Motor neuron (in vitro differentiated cells): ENCODE results near the gene ACSF3. TPM values are rescaled to one million over a fixed set of nuclear protein-coding genes. Genes with fewer than 3 reads are reported as not detected.
A peak's percentile ranks its signal among the peaks of the same experiment; 100 is the strongest.

Experiments used
- ATAC-seq, 8 experiments: fragments of 200-7000 bp; cut with Tn5 transposase; replicated peaks in 6 of 8; 2 replicates each; pipeline ENCODE4 v1.8.0; 2021; ENCODE audit warnings: mild to moderate bottlenecking in 8 of 8, moderate library complexity in 8 of 8
- H3K27ac ChIP-seq, 2 donors: fragments of 250-450 bp; sonication (Bioruptor Pico); 2 replicates each; pipeline ENCODE4 v1.9.0; 2021; ENCODE audit warnings: antibody characterized with exemption in 2 of 2, mild to moderate bottlenecking in 2 of 2, moderate library complexity in 1 of 2
- H3K4me1 ChIP-seq, 2 donors: fragments of 250-450 bp; sonication (Bioruptor Pico); replicated peaks in 1 of 2; 2 replicates each; pipeline ENCODE4 v1.6.1; 2021; ENCODE audit warnings: antibody characterized with exemption in 2 of 2, mild to moderate bottlenecking in 2 of 2, moderate library complexity in 1 of 2
- H3K4me3 ChIP-seq, 5 donors: fragments of 250-450 bp; sonication (Bioruptor Pico); 2 replicates each; pipeline ENCODE4 v1.9.0; 2021; ENCODE audit warnings: antibody characterized with exemption in 5 of 5, mild to moderate bottlenecking in 5 of 5, moderate library complexity in 4 of 5
- WGBS, 10 experiments: fragments of 450-650 bp; shearing (Covaris generic); methylation state at CpG; one replicate each; pipeline ENCODE4 v1.0.0; 2022; 5-methylcytosine and 5-hydroxymethylcytosine counted together
- in situ Hi-C, 9 experiments: fragments of 400-800 bp; cut with MboI; loops; one replicate each; pipeline ENCODE4 v1.15.0; 2021; ENCODE audit warnings: low sequenced_read_pairs in 9 of 9, low pct_unique_long_range_greater_than_20kb in 2 of 9; ENCODE audit not compliant: unreplicated experiment in 9 of 9
- total RNA-seq, 8 experiments: library from RNA; unstranded; fragments of 300-600 nt; gene quantifications; 2 replicates each; pipeline versions ENCODE4 v1.2.3 to v1.2.4, GENCODE V29; 2022

The ACSF3 gene
- total RNA-seq, 8 experiments from 2014 or later, result 7.7 to 39.8 (median 13.8) TPM

- in situ Hi-C loops, result loop anchor here in 2 of 9 experiments (25.0 kb wide), 2 partner anchors 263 to 463 kb away; no protein-coding TSS in a partner anchor
- peak within 1 kb of the TSS; percentile 20 to 34 (median 28) for H3K4me3 ChIP-seq
- WGBS, 10 experiments, result 0 to 80% (median 7%) methylated on average over 2 to 3 of the region's 28 CpGs; no CpG with 5 or more reads in 7 of the 10 experiments
Measured at GRCh38 chr16:89200124-89200849, 106.6 kb downstream of the ACSF3 start, which contains the start of gene SLC22A31. SLC22A31 (minus strand) TSS chr16:89200537; CDS start chr16:89200501, 36 bp downstream.

GRCh38 chr16:89200850-89201411 lies 107.3 kb downstream of the ACSF3 start:
- WGBS, 10 experiments, result 46% methylated on average over 3 of the region's 58 CpGs; no CpG with 5 or more reads in 9 of the 10 experiments
- H3K4me3 ChIP-seq, result peak overlapping the region; percentile 20 to 34 (median 28)
- peaks cover 0 to 5% of the 10 kb centered on the region in 2 donors for H3K4me1 ChIP-seq
- ATAC-seq, result peak in 1 of 8 experiments; percentile 37
- in situ Hi-C loops, result loop anchor here in 2 of 9 experiments (25.0 kb wide), 2 partner anchors 264 to 464 kb away; no protein-coding TSS in a partner anchor
- H3K27ac ChIP-seq, result no peak overlapping the region

More at GRCh38 chr16:89200124-89200849, 106.6 kb downstream of the ACSF3 start, which contains the start of gene SLC22A31:
- no peak within 1 kb of the TSS for H3K27ac ChIP-seq
- H3K4me1 ChIP-seq, result peaks cover 0 to 5% of the 10 kb centered on the region in 2 donors
- ATAC-seq, result no peak

- WGBS, 10 experiments, result no CpG with 5 or more reads among the region's 111 CpGs
- Histone ChIP-seq H3K27ac (no peak overlapping the region), H3K4me3 (peak overlapping the region; percentile 20 to 34 (median 28)), H3K4me1 (peaks cover 0 to 5% of the 10 kb centered on the region in 2 donors)
- in situ Hi-C loops, result loop anchor here in 2 of 9 experiments (25.0 kb wide), 2 partner anchors 264 to 464 kb away; no protein-coding TSS in a partner anchor
- ATAC-seq, result peak; percentile 77 to 94 (median 87)
Measured at GRCh38 chr16:89201439-89202377, 108.1 kb downstream of the ACSF3 start.

GRCh38 chr16:89202422-89203215 lies 109.0 kb downstream of the ACSF3 start:
- WGBS, 10 experiments, result 31 to 100% (median 83%) methylated on average over 1 to 28 of the region's 49 CpGs; no CpG with 5 or more reads in 3 of the 10 experiments
- H3K4me3 ChIP-seq, result peak overlapping the region in 1 of 5 donors; percentile 34
- no peak overlapping the region for H3K27ac ChIP-seq

More at GRCh38 chr16:89202422-89203215, 109.0 kb downstream of the ACSF3 start:
- no peak for ATAC-seq
- in situ Hi-C loops, result loop anchor here in 2 of 9 experiments (25.0 kb wide), 2 partner anchors 265 to 465 kb away; no protein-coding TSS in a partner anchor
- H3K4me1 ChIP-seq, result peaks cover 0 to 5% of the 10 kb centered on the region in 2 donors

Other genes starting within 250 kb of the ACSF3 start
- 10 to 100 TPM in 5 of 8 experiments, 1 to 10 TPM in 3; 4.9 to 45.6 (median 17.4) TPM for gene GALNS, start 236.9 kb upstream of the ACSF3 start, total RNA-seq
- gene TRAPPC2L, start 236.7 kb upstream of the ACSF3 start, total RNA-seq, result 10 to 100 TPM; 31.5 to 93.6 (median 52.3) TPM
- under 1 TPM in 4 of 8 experiments, not detected in 4; 0.14 to 0.80 (median 0.48) TPM for gene PABPN1L, start 227.2 kb upstream of the ACSF3 start, total RNA-seq
- gene CBFA2T3, start 116.6 kb upstream of the ACSF3 start, total RNA-seq, result 1 to 10 TPM in 6 of 8 experiments, under 1 TPM in 2; 0.41 to 3.4 (median 1.2) TPM
- gene CDH15, start 77.9 kb downstream of the ACSF3 start, total RNA-seq, result under 1 TPM in 6 of 8 experiments, not detected in 2; 0.11 to 0.38 (median 0.22) TPM
- 1 to 10 TPM in 1 of 8 experiments, under 1 TPM in 4, not detected in 3; 0.15 to 1.3 (median 0.71) TPM for gene SLC22A31, start 106.7 kb downstream of the ACSF3 start, total RNA-seq
- gene ZNF778, start 123.9 kb downstream of the ACSF3 start, total RNA-seq, result 10 to 100 TPM in 1 of 8 experiments, 1 to 10 TPM in 7; 6.8 to 14.7 (median 9.0) TPM